Activated effector memory CD4-positive, alpha-beta T cell treated with Interleukin-2 at 50 U/mL for 16 hours (primary cell): ENCODE results near the gene CMTM1.
"Not testable (repeated sequence)": the region's sequence is repeated elsewhere in the genome, so short reads cannot be mapped to it uniquely, and the experiment has no call there.

Source experiments
- DNase-seq: peaks from one replicate; pipeline ENCODE4 v3.0.0-alpha.2; 2020

Gene CMTM1

DNA sequence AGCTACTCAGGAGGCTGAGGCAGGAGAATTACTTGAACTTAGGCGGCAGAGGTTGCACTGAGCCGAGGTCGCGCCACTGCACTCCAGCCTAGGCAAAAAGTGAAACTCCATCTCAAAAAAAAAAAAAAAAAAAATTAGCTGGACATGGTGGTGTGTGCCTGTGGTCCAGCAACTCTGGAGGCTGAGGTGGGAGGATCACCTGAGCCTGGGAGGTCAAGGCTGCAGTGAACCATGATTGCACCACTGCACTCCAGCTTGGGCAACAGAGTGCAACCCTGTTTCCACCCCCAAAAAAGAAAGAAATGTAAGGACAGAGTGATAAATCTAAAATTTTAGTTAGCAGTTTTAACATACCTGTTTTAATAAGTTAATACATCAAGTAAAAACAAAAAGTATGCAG, 30.3 kb downstream of the CMTM1 start:
- not testable (repeated sequence) for DNase-seq

DNA sequence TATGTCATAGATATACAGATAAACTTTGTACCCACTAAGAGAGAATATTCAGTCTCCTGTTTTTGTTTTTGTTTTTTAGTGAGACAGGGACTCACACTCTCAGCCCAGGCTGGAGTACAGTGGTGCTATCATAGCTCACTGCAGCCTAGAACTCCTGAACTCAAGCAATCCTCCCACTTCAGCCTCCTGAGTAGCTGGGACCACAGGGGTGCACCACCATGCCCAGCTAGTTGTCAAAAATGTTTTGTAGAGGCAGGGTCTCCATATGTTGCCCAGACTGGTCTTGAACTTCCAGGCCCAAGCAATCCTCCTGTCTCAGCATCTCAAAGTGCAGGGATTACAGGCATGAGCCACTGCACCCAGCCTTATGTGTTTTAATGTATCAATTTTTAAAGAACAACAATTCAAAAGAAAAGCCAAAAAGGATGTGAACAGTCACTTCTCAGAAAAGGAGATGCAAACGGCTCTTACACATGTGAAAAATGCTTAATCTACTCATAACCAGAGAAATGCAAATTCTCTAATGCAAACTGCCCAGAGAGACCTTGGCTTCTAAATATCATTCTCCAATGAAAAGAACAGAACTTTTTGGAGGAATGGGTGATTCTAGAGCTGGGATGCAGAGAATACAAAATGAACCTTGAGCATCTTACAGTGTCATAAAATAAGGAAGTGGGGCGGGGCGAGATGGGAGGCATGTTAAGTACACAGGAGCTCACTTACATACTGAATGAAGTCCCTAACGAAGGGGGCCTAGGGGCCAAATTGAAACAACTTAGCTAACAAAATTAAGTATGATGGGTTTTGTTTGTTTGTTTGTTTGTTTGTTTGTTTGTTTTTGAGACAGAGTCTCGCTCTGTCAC, 31.0 kb downstream of the CMTM1 start:
- DNase-seq = no peak

DNA sequence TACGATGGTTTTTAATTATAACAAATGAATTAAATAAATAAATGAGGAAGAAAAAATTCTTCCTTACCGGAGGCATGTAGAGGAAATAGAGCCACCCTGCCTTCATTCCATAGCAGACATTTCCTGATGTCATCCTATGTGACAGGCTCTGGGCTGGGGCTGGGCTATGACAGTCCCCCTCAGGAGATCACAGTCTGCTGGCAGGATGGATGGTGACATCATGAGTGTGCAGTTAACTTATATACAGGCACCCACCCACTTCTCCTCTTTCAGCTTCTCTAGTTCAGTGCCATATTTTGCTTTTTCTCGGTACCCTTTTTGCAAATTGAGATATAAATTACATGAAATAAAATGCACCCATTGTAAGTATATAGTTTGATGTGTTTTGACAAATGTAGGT, 31.9 kb downstream of the CMTM1 start:
- no peak for DNase-seq

DNA sequence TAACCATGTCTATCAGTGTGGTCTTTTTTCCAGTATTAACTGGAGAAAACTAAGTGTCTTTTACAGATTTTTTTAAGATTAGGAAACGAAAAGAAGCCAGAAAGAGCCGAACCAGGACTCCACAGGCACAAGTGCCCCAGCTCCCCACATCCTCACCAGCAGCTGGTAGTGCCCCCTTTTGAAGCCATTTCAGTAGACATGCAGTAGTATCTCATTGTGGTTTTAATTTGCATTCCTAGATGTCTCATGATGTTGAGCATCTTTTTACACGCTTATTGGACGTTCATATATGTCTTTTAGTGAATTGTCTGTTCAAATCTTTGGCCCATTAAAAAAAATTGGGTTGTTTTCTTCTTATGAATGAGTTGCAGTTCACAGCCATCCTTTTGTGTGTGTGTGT, 33.5 kb downstream of the CMTM1 start:
- no peak for DNase-seq

DNA sequence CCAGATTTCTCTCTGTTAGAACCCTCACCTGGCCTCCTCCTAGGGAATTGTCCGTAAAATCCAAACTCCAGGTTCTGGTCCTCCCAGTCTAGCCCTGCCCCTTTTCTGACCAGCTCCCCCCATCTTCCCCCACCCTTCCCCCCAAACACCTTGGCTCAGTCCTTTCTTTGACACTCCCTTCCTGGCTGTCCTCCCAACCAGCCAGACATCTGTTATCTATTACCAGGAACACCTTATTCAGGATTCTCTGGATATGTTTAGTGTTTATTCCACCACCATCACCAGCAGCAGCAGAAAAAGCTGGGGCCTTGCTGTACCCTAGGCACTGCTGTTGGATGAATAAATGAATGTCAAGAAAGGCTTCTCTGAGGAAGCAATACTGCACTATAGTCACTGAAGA, 34.2 kb downstream of the CMTM1 start:
- DNase-seq = no peak

DNA sequence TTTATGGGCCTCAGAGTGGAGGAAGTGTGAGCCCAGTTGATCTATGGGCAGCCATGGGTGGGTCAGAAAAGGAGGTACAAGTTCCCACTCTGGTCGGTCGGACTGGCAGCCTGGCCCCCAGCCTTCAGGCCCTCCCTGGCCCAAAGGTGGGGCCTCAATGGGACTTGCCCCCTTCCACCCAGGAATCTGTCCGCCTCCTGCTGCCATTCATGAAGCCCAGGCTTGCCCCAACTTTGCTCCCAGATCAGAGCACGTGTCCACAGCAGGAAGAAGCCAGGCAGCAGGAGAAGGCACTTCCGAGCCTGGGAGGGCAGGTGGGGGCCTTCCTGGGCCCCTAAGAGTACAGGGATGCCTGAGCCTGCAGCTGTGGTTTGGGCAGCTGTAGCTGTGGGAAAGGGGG, 35.2 kb downstream of the CMTM1 start:
- no peak for DNase-seq

DNA sequence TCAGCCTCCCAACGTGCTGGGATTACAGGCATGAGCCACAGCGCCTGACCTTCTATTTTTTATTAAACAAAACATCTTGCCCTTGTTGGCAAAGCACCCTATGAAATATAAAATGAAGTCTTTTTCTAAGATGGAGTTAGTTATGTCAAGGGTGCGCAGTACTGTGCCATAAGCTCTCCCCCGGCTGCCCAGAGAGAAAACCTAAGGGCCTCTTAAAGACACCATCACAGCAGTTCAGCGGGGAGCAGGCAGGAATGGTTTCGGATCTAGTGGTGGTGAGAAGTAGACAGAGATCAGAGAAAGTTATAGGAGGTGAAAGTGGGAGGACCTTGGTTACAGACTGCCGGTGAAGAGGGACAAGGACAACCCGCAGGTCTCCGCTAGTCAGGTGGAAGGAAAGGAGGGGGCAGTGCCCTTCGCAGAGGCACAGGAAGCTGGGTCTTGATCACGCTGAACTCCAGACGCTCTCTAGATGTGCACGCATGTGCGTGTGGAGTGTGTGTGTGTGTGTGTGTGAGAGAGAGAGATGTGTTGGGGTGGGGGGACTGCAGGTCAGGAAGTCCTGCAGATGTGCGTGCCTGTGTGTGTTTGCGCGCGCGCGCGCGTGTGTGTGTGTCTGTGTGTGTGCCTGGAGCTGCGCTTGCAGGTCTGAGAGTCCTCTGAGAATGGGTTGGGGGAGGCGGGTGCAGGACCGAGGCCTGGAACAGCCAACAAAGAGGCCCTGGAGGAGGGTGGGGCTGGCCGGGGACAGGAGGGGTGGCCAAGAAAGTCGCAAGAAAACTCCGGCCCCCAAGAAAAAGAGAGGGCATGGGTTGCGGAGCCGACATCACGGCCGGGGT, 37.5 kb downstream of the CMTM1 start:
- DNase-seq = peak; percentile 85

DNA sequence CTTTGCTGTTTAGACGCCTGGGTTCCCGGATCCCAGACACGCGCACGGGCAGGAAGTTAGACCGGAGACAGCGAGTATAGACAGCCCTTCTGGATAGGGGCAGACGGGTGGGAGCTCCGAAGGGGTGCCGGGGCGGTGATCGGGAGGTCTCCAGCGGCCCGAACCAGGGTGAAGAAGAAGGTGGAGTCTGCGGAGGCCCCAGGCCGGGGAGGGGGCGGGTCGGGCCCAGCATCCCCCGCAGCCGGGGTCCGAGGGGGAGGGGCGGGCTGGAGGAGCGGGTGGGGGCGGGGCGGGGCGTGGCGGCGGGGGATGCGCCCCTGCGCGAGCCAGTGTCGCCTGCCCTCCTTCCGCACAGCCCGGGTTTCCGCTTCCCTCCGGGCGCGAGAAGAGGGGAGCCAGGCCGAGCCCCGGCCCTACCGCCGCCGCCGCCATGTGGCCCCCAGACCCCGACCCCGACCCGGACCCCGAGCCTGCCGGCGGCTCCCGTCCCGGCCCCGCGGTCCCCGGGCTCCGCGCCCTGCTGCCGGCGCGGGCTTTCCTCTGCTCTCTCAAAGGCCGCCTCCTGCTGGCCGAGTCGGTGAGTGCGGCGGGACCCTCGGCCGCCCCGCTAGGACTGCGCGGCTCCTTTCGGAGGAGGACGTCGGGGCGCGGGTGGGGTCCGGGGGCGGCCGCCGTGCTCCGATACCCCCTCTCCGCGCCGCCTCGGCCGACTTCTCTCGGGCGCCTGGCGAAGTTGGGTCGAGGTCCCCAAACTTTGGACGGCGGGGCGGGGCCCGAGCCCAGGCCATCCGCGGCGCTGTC, 38.3 kb downstream of the CMTM1 start, which contains the start of gene CMTM3:
CMTM3 (plus strand) TSS at position 329 of the 801 bp plus-strand sequence; CDS start at position 431, 102 bp downstream.
- DNase-seq = peak; percentile 65

DNA sequence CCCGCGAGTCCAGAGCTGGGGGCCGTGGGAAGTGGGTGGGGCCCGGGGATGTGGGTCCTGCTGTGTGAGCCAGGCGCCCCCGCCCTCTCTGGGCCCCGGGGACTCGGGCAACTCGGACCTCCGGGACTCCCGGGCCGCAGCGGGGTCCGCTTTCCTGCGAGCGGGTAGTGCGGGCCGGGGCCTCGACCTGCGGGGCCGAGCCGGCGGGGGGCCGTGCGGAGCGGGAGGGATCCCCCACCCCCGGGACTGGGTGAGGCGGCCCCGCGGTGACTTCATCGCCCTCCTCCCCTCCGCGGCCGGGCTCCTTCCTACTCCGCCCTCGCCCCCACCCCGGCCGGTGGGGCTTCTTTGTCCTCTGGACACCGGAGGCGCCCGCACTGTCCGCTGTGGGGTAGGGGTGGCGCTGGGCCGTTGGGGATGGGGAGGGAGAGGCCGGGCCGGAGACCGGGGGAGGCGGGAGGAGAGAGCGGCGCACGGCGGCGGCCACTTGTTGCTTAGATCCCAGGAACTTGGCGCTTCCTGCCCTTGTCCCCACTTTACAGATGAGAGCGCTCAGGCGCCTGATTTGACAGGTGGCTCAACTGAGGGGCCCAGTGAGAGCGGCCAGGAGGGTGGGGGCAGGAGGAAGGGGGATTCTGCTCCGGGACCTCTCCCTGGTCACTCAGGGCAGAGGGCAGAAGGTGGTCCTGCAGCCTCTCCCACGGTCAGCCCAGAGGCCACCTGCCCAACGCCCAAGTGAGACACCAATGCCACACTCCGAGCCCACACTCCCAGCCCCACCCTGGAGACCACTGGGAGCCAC, 39.1 kb downstream of the CMTM1 start:
- peak; percentile 29 for DNase-seq

DNA sequence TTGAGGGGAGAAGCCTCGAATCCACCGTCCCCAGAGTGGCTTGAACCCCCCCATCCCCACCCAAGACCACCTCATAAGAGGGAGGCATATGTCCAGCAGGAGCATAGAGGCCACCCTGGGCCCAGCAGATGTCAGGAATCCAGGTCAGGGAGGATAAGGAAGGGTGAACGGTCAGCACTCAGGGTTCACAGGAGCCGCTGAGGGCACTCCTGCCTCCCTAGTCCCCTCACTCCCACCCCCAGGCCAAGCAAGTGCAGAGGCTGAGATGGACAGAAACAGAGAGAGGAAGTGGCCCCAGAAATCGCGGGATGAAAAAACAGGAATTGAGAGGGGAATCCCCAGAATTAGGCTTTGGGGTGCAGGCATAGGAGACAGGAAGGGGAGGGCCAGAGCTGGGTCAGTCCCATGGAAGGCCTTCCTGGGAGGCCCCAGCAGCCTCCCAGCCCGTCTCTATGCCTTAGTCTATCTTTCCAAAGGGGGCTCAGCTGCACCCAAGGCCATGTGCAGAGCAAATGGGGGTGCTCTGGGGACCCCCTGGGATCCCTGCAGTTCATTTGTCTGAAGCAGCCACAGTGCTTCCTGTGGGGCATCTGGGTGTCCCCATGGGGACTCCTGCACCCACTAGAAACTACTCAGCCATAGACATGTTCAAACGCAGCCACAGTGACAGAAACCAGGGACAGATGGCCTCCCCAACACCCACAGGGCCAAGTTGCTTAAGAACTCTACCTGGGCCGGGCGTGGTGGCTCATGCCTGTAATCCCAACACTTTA, 39.9 kb downstream of the CMTM1 start:
- no peak for DNase-seq

DNA sequence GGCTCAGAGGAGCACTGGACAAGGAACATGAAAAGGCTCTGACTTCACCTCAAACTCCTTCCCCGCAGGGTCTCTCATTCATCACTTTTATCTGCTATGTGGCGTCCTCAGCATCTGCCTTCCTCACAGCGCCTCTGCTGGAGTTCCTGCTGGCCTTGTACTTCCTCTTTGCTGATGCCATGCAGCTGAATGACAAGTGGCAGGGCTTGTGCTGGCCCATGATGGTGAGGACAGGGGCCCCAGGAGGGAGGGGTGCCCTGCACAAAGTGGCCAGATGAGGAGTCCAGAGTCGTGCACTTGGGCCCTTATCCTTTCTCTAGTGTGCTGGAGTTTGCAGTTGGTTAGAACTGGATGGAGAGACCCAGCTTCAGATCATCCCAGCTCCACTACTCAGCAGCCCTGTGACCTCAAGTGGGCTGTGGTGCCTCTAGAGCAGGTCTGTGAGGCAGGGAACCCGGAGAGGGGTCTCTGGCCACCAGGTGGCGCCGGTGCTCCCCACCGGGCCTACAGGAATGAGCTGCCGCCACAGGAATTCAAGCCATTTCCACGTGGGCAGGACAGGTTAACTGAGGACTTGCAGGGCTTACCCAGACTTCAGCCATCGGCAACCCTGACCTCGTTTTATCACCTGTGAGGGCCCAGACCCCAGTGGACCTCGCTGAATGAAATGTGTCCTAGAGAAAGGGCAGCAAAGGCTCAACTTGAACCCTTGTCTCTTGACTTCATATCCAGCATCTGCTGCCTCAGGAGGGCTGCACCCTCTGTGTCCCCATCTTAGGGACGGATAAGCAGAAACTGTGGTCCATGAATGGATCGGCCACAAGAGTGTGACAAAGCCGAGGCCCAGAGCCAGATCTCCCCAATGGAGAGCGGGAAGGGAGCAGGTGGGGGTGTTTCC, 42.3 kb downstream of the CMTM1 start:
- DNase-seq = peak; percentile 69

DNA sequence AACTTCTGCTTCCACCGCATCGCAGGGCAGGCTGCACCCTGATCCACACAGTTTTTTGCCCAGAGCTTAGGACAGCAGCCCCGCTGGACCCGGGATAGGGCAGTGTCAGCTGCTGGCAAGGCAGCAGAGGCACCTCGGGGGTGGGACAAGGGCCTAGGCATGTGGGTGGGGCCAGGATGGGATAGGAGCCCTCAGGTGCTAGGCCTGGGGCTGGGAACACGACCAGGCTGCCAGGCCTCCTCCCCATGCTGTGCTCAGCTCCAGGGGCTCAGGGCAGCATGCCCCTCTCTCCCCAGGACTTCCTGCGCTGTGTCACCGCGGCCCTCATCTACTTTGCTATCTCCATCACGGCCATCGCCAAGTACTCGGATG, 42.9 kb downstream of the CMTM1 start:
- no peak for DNase-seq

DNA sequence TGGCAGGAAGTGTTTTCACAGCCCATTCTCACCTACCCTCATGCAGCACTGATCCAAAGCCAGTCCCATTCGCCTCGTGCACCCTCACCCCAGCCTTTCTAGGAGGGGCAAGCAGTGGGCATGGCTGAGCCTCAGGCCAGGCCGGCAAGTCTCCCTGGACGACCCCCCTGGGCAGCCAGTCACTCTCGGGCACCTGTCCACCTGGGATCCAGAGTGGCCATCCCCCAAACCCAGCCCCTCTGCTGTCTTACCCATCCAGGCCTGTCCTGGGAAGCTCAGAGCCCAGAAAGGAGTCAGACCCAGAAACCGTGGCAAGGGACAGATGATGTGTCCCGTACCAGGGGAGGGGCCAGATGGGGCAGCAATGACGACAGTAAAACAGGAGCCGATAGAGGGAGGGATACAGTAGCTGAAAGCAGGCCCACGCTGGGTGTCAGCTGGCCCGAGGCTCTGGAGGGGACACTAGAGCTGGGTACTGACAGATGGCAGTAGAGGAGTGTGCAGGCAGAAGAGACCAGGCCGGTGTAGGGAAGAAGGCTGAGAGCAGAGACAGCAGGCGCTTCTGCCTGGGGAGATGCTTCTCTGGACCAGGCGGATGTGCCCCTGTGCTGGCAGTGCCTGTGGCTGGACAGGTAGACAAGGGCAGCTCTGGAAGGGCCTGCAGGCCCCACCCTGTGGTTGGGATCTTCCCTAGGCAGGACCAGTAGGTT, 44.0 kb downstream of the CMTM1 start:
- no peak for DNase-seq

DNA sequence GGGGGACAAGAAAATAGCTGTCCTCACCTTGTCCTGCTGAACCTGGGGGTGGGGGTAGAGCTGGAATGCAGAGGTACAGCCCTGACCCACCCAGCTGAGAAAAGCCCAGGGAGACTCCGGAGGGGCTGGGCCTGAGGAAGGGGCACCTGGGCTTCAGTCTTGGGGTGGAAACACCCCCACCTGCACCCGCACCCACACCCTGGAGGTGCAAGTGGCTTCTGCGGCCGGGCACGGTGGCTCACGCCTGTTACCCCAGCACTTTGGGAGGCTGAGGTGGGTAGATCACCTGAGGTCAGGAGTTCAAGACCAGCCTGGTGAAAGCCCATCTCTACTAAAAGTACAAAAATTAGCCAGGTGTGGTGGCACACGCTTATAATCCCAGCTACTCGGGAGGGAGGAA, 45.7 kb downstream of the CMTM1 start:
- not testable (repeated sequence) for DNase-seq

DNA sequence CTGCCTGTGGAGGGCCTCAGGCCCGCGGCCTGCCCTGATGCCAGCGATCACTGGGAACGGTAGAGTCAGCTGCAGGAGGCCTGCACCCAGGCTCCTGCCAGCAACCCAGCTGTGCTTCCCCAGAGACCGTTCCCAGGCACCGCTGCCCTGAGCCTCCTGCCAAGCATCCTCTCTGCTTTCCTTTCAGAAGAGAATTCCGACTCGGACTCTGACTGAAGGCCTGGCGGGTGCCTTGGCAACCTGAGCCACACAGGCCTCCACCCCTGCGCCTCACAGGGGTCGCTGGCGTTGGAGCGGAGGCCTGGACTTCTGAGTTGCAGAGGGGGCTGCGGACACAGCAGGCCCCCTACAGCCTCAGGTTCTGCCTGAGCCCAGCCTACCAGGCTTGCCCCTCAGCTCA, 46.2 kb downstream of the CMTM1 start:
- DNase-seq = no peak

DNA sequence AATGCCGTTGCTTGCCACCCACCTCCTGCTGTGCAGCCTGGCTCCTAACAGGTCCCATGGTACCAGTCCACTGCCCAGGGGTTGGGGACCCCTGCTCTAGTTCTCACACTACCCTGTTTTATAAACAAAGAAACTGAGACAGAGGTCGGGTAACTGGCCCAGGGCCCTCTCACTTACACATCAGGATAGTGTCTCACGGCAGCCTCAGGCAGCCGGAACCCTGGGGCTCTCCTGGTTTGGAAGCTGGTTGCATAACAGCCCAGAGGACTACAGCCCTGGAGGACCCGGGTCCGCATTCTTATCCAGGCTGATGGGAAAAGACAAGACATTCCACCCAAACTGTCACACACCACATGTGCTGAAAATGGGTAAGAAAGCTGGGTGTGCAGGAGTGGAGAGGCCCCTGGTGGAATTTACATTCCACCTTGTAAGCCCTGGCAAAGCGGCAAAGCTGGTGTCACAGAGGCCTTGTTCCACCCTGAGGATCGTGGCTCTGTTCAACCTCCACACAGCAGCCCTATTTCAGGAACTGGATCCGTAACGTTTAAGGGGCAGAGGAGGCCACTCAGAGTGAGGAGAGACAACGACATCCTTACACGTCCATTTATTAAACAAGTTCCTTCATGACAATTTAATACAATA, 48.0 kb downstream of the CMTM1 start:
- no peak for DNase-seq

DNA sequence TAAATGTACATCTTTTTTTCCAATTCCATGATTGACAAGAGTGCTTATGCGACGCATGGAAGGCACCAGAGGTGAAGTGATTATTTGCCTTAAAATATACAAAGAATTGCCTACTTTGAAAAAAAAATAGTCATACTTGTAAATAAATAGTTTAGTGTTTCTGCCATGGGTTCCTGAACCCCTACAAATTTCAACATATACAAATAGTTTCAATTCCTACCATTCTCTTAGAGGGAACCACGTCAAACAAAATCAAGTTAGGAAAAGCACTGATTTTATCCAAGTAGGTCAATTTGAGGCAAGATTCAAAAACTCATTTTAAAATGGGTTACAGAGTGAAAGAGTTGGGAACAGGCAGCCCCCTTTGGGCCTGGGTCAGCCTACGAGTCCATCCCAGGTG, 49.9 kb downstream of the CMTM1 start:
- DNase-seq = no peak

DNA sequence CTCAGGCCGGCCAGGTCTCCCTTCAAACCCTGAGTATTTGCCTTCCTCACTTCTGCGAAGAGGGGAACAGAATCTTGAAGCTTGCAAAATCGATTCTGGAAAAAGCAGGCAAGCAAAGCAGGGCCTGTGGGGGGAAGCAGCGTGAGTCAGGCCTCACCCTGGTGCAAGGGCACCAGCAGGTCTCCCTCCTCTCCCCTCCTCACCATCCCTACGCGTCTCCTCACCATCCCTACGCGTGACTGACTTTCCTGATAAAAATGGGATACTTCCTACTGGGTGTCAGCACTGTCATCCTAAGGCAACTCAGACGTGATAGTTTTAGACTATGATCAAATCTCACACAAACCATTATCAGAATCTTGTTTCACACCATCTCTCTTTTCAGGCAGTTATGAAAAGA, 50.4 kb downstream of the CMTM1 start:
- DNase-seq = no peak

DNA sequence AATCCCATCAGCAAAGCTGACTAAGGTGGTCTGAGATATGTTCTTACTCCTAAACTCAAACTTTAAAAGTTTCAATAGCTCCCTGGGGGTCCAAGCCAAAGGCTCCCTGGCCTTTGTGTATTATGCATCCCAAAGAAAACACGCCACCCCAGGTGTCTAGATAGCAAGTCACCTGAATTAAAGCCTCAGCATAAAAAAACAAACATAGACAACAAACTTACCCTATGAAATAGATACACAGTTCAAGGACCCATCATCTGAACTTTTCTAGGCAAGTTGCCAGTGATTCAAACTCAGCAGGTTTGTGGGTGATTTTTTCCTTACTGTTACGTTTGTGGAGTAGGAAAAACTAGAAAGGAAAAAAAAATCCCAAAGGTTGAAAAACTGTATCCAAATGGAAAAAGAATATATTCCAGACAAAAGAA, 50.8 kb downstream of the CMTM1 start:
- DNase-seq = no peak
